Suprapubic skin (tissue), 4 donors: ENCODE data around the gene NELL1.

Source experiments
- EP300 ChIP-seq: sonication (generic); formaldehyde crosslinking; IDR thresholded peaks from one replicate; pipeline ENCODE4 v1.6.1; 2017; ENCODE audit warnings: antibody characterized with exemption
- POLR2A ChIP-seq, 2 donors: fragments of 450-650 bp; IDR thresholded peaks; one replicate each; pipeline ENCODE4 v1.6.1; 2017; ENCODE audit warnings: antibody characterized with exemption in 2 of 2, mild to moderate bottlenecking in 2 of 2, moderate library complexity in 2 of 2
- POLR2AphosphoS5 ChIP-seq, 3 donors: sonication (generic); formaldehyde crosslinking; IDR thresholded peaks; one replicate each; pipeline ENCODE4 v1.6.1; 2017; ENCODE audit warnings: antibody characterized with exemption in 3 of 3
- TF ChIP-seq, protein P1 (sequence below), 2 donors: fragments of 200-600 bp in 1 of 2; fragments of 450-650 bp in 1 of 2; sonication (generic) in 1 of 2; IDR thresholded peaks; one replicate each; pipeline ENCODE4 v1.5.1; 2016 to 2019; ENCODE audit warnings: antibody characterized with exemption in 2 of 2, mild to moderate bottlenecking in 1 of 2, moderate library complexity in 1 of 2

DNA sequence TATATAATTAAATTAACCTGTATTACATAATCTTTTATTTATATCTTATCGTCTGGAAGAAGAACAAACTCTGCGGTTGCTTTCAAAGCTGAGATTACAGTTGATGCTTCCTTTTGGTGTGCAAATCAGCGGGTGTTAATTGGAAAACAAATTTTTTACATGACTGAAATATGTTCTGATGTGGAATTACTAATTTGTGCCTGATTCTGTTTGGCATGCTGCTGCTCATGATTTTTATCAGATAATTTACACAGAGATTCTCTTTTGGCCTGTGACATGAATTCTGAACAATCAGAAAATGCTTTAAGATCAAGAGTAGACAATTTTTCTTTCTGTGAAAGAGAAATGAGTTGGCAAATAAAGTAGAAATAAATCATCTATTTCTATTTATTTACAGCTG lies 510.8 kb downstream of the NELL1 start:
- TF ChIP-seq, protein P1, sequence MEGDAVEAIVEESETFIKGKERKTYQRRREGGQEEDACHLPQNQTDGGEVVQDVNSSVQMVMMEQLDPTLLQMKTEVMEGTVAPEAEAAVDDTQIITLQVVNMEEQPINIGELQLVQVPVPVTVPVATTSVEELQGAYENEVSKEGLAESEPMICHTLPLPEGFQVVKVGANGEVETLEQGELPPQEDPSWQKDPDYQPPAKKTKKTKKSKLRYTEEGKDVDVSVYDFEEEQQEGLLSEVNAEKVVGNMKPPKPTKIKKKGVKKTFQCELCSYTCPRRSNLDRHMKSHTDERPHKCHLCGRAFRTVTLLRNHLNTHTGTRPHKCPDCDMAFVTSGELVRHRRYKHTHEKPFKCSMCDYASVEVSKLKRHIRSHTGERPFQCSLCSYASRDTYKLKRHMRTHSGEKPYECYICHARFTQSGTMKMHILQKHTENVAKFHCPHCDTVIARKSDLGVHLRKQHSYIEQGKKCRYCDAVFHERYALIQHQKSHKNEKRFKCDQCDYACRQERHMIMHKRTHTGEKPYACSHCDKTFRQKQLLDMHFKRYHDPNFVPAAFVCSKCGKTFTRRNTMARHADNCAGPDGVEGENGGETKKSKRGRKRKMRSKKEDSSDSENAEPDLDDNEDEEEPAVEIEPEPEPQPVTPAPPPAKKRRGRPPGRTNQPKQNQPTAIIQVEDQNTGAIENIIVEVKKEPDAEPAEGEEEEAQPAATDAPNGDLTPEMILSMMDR (IDR thresholded peaks at IDR 0.05): no peak
- TF ChIP-seq POLR2A (IDR thresholded peaks at IDR 0.05) (no peak), POLR2AphosphoS5 (IDR thresholded peaks at IDR 0.05) (no peak), EP300 (no peak)
